ENCODE results near the gene GOLGB1.

Gene GOLGB1

GRCh38 chr3:121645054-121645453 is 104.5 kb downstream of the GOLGB1 start:
- DNase-seq (ENCODE audit: low read depth in 1 of 2, low spot score in 1 of 2) = no peak

GRCh38 chr3:121642601-121643314 is 106.8 kb downstream of the GOLGB1 start:
- DNase-seq (ENCODE audit: low read depth in 1 of 2, low spot score in 1 of 2) = no peak

- DNase-seq (ENCODE audit: low read depth in 1 of 2, low spot score in 1 of 2) = no peak
Observed at GRCh38 chr3:121641127-121641526, 108.4 kb downstream of the GOLGB1 start.

- DNase-seq (ENCODE audit: low read depth in 1 of 2, low spot score in 1 of 2) = no peak
Observed at GRCh38 chr3:121637922-121638321, 111.6 kb downstream of the GOLGB1 start.

GRCh38 chr3:121630355-121630754 is 119.2 kb downstream of the GOLGB1 start:
- DNase-seq (ENCODE audit: low read depth in 1 of 2, low spot score in 1 of 2) = no peak

- DNase-seq (ENCODE audit: low read depth in 1 of 2, low spot score in 1 of 2) = no peak
Observed at GRCh38 chr3:121629601-121630000, 119.9 kb downstream of the GOLGB1 start.

GRCh38 chr3:121627622-121628021 is 121.9 kb downstream of the GOLGB1 start:
- no peak for DNase-seq (ENCODE audit: low read depth in 1 of 2, low spot score in 1 of 2)

- no peak for DNase-seq (ENCODE audit: low read depth in 1 of 2, low spot score in 1 of 2)
Observed at GRCh38 chr3:121627211-121627610, 122.3 kb downstream of the GOLGB1 start.

GRCh38 chr3:121626495-121626894 is 123.0 kb downstream of the GOLGB1 start:
- DNase-seq (ENCODE audit: low read depth in 1 of 2, low spot score in 1 of 2) = no peak

GRCh38 chr3:121624147-121624899 is 125.2 kb downstream of the GOLGB1 start:
- DNase-seq (ENCODE audit: low read depth in 1 of 2, low spot score in 1 of 2) = no peak

- DNase-seq (ENCODE audit: low read depth in 1 of 2, low spot score in 1 of 2) = no peak
Observed at GRCh38 chr3:121621491-121621890, 128.1 kb downstream of the GOLGB1 start.

- no peak for DNase-seq (ENCODE audit: low read depth in 1 of 2, low spot score in 1 of 2)
Observed at GRCh38 chr3:121619691-121620090, 129.8 kb downstream of the GOLGB1 start.

Data from activated CD4-positive, alpha-beta T cell treated with anti-CD3 and anti-CD28 coated beads, Interleukin-2, amount 50 U/mL, for 24 hours (primary cell).